Osteoblast (primary cell): ENCODE results near the gene RBBP8NL. TPM values are rescaled to one million over a fixed set of nuclear protein-coding genes. Genes with fewer than 3 reads are reported as not detected.

ENCODE experiments used
- DNase-seq: peaks from one replicate; pipeline ENCODE4 v3.0.0; 2011; ENCODE audit warnings: low spot score, mixed read lengths; ENCODE audit not compliant: insufficient read length; ENCODE audit errors: missing footprints
- H2AFZ ChIP-seq: 2 replicates; pipeline ENCODE4 v1.6.0; 2011; ENCODE audit warnings: mild to moderate bottlenecking, low read length
- H3K27ac ChIP-seq: 2 replicates; pipeline ENCODE4 v1.5.1; 2011; ENCODE audit warnings: mild to moderate bottlenecking, low read depth, low read length, moderate library complexity
- H3K27me3 ChIP-seq: 2 replicates; pipeline ENCODE4 v1.6.0; 2012; ENCODE audit warnings: mild to moderate bottlenecking, control low read depth, inconsistent platforms, low read length, moderate library complexity; ENCODE audit not compliant: insufficient read depth
- H3K36me3 ChIP-seq: 2 replicates; pipeline ENCODE4 v1.5.1; 2011; ENCODE audit warnings: mild to moderate bottlenecking, low read length, control low read depth, moderate library complexity; ENCODE audit not compliant: insufficient read depth
- H3K4me1 ChIP-seq: 2 replicates; pipeline ENCODE4 v1.5.1; 2011; ENCODE audit warnings: mild to moderate bottlenecking, low read length, control low read depth, moderate library complexity; ENCODE audit not compliant: insufficient read depth
- H3K4me2 ChIP-seq: 2 replicates; pipeline ENCODE4 v1.6.0; 2011; ENCODE audit warnings: mild to moderate bottlenecking, low read length; ENCODE audit not compliant: insufficient read depth
- H3K4me3 ChIP-seq: fragments of 200-600 bp; sonication (generic); 3 replicates; pipeline ENCODE4 v1.5.1; 2012; ENCODE audit warnings: mild to moderate bottlenecking, low read length, inconsistent platforms; ENCODE audit not compliant: insufficient read depth
- H3K79me2 ChIP-seq: 2 replicates; pipeline ENCODE4 v1.6.0; 2012; ENCODE audit warnings: mild to moderate bottlenecking, low read length, control low read depth, inconsistent platforms; ENCODE audit not compliant: insufficient read depth
- H3K9me3 ChIP-seq: 2 replicates; pipeline ENCODE4 v1.5.1; 2011; ENCODE audit warnings: low read depth, low read length, control low read depth
- H4K20me1 ChIP-seq: 2 replicates; pipeline ENCODE4 v1.6.0; 2012; ENCODE audit warnings: mild to moderate bottlenecking, low read length, control low read depth; ENCODE audit not compliant: insufficient read depth
- total RNA-seq: library from RNA; depleted of rRNA; stranded (reverse); fragments of >200 nt; gene quantifications from 2 replicates; pipeline ENCODE4 v1.2.3, GENCODE V29; 2012
- TF ChIP-seq, protein P1 (sequence below): IDR thresholded peaks from 2 replicates; pipeline ENCODE4 v1.5.1; 2011; ENCODE audit warnings: mild to moderate bottlenecking, low read depth, low read length, moderate library complexity; ENCODE audit errors: extremely low read depth

RBBP8NL gene
- total RNA-seq, 1 donor, result not detected

DNA sequence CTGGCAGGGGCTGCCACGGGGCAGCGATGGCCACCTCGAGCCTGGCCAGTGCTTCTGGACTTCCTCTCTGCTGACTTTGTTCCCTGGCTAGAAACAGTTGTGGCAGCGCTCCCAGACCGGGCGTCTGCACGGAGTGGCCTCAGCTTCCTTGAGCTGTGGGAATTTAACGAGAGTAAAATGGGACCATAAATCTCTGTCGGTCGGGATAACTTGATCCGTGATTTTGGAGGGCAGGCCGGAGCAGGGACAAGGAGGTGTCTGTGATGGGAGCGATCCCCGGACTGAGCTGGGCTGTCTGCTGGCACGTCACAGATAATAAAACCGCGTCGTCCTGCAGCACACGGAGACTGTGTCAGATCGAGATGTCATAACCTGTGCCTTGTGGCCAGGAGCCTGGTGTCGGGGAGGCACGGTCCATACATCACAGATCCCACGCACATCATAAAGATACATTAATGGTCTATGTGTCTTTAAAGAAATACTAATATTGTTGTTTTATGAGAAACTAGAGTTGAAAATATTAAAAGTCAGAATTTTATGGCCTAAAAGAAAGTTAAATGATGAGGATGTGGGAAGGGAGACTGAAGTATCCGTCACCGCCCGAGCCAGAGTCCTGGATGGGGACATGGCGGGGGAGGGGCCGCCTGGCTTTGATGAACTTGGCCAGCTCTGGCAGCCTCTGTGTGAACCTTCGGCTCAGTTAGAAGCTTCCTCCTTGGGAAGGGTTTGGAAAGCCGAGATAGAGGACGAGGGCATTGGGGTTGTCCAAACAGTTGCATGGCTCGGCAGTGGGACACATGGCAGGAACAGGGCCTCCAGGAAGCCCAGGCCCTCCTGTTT is 6.5 kb upstream of the RBBP8NL start:
- no peak for DNase-seq
- no peaks in the 10 kb centered on the region for H4K20me1 ChIP-seq
- no peaks in the 10 kb centered on the region for H3K9me3 ChIP-seq
- H2AFZ ChIP-seq, result no peak overlapping the region
- no peaks in the 10 kb centered on the region for H3K36me3 ChIP-seq
- H3K27ac ChIP-seq, result no peak overlapping the region
- H3K79me2 ChIP-seq, result no peaks in the 10 kb centered on the region
- H3K4me2 ChIP-seq, result no peak overlapping the region
- TF ChIP-seq, protein P1, sequence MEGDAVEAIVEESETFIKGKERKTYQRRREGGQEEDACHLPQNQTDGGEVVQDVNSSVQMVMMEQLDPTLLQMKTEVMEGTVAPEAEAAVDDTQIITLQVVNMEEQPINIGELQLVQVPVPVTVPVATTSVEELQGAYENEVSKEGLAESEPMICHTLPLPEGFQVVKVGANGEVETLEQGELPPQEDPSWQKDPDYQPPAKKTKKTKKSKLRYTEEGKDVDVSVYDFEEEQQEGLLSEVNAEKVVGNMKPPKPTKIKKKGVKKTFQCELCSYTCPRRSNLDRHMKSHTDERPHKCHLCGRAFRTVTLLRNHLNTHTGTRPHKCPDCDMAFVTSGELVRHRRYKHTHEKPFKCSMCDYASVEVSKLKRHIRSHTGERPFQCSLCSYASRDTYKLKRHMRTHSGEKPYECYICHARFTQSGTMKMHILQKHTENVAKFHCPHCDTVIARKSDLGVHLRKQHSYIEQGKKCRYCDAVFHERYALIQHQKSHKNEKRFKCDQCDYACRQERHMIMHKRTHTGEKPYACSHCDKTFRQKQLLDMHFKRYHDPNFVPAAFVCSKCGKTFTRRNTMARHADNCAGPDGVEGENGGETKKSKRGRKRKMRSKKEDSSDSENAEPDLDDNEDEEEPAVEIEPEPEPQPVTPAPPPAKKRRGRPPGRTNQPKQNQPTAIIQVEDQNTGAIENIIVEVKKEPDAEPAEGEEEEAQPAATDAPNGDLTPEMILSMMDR, result no peak
- no peaks in the 10 kb centered on the region for H3K4me1 ChIP-seq
- no peak overlapping the region for H3K4me3 ChIP-seq
- peaks cover 40% of the 10 kb centered on the region for H3K27me3 ChIP-seq

DNA sequence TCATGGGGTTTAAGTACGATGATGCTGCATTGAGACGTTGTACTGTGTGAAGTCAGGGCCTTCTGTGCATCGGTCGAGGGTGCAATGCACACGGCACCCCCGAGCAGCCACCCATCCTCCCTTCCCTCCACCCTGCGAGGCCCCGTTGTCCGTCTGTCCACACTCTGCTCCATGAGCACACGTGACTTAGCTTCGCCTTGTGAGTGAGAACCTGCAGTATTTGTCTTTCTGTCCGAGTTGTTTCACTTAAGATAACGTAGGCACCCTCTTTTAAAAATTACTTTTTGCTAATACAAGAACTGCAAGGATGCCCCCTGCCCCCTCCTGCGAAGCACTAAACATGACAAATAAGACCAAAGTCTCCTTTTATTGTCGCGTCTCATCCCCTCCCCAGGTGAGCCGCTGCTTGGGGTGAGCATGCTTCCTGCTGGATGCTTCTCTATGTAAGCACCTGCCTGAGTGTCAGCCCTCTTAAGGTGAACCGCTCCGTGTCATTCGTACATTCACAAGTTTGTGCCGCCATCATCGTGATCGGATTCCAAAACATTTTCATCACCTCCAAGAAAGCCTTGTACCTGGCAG is 3.6 kb upstream of the RBBP8NL start:
- Histone ChIP-seq H3K27me3 (peaks cover 37% of the 10 kb centered on the region), H3K79me2 (no peaks in the 10 kb centered on the region), H3K4me2 (no peak overlapping the region), H4K20me1 (no peaks in the 10 kb centered on the region), H3K4me1 (no peaks in the 10 kb centered on the region), H3K27ac (no peak overlapping the region), H3K9me3 (no peaks in the 10 kb centered on the region), H2AFZ (no peak overlapping the region), H3K36me3 (no peaks in the 10 kb centered on the region), H3K4me3 (no peak overlapping the region)
- TF ChIP-seq, protein P1, result no peak
- no peak for DNase-seq

DNA sequence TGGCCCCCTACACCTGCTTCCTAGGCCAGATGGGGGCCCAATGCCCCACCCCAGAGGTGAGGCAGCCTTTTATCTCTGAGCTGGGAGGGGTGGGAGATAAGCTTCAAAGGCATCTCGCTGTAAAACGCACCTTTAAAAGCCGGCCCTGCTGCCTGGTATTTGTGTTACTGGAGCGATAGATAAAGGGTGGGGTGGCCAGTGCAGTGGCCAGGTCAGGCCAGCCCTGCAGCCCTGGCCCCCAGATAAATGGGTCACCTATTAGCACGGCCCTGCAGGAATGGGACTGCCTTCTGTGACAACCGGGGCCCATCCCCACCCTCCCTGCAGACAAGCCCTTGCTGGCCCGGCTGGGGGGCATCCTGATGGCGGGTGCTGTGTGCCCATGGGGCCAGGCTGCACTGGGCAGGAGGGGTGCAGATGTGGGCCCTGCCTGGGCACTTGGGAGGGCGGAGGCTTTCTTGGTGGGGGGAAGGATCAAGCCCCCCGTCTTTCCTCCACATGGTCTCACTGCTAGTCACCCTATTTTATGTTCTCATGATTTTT is 3.0 kb upstream of the RBBP8NL start:
- H3K79me2 ChIP-seq, result no peaks in the 10 kb centered on the region
- no peak overlapping the region for H3K27ac ChIP-seq
- no peaks in the 10 kb centered on the region for H3K4me1 ChIP-seq
- H4K20me1 ChIP-seq, result no peaks in the 10 kb centered on the region
- TF ChIP-seq, protein P1, result no peak
- no peak overlapping the region for H3K4me3 ChIP-seq
- DNase-seq, result no peak
- no peak overlapping the region for H2AFZ ChIP-seq
- H3K36me3 ChIP-seq, result no peaks in the 10 kb centered on the region
- H3K9me3 ChIP-seq, result no peaks in the 10 kb centered on the region
- H3K27me3 ChIP-seq, result peaks cover 34% of the 10 kb centered on the region
- H3K4me2 ChIP-seq, result no peak overlapping the region
